Measurements from ENCODE around the gene MMAB. TPM values are rescaled to one million over a fixed set of nuclear protein-coding genes. Genes with fewer than 3 reads are reported as not detected.

Gene MMAB
- total and polyA plus RNA-seq, 2 donors (not counting 3 experiments of a cell fraction or from before 2014, with no cell fraction given), result 39.1 to 46.0 TPM

GRCh38 chr12:109559200-109559505, 14.2 kb downstream of the MMAB start:
- FAIRE-seq (no peak), DNase-seq (ENCODE audit: low read depth, low spot score) (no peak)
- H3K4me3 ChIP-seq (replicated peaks in 1 of 3; ENCODE audit: insufficient read depth in 1 of 3, low read depth in 1 of 3, low read length in 3 of 3), result no peak overlapping the region
- no peak overlapping the region for H3K27ac ChIP-seq (ENCODE audit: insufficient read depth, low read depth, low read length)
- intact Hi-C loops (cut with micrococcal nuclease), result no loop called here
- ChIA-PET CTCF (interaction anchor here (1.5 kb wide), 1 partner anchor 15 kb away, joined by 6 read pairs; the partner anchor contains the start of gene MVK), POLR2A (interaction anchor here (0.6 kb wide), 1 partner anchor 226 kb away, joined by 3 read pairs; no protein-coding TSS in a partner anchor)
- H3K4me1 ChIP-seq (ENCODE audit: control insufficient read depth, extremely low read depth, insufficient read depth, low read length), result no peaks in the 10 kb centered on the region
- no peak overlapping the region for H3K4me2 ChIP-seq (ENCODE audit: insufficient read depth, low read length)
- H3K9me1 ChIP-seq (replicated peaks; ENCODE audit: control insufficient read depth, extremely low read depth, insufficient read depth, low read length), result no peaks in the 10 kb centered on the region
- dilution Hi-C loops (cut with MboI; ENCODE audit: extremely low pct_ligation_motif_present, low sequenced_read_pairs), result no loop called here
- TF ChIP-seq EZH2 (IDR thresholded peaks at IDR 0.05; ENCODE audit: borderline replicate concordance, low read depth, low read length, severe bottlenecking) (no peak), JUN (IDR thresholded peaks at IDR 0.05; ENCODE audit: borderline replicate concordance, insufficient read depth, insufficient read length, low read depth) (no peak), MYC (IDR thresholded peaks at IDR 0.05; ENCODE audit: low read depth, low read length) (no peak), POLR2AphosphoS5 (IDR thresholded peaks at IDR 0.05; ENCODE audit: insufficient read depth, low read depth, low read length) (no peak), GATA2 (IDR thresholded peaks at IDR 0.05; ENCODE audit: insufficient read depth, insufficient read length, low read depth, low read length) (no peak)
- H2AFZ ChIP-seq (ENCODE audit: low read depth, low read length), result no peak overlapping the region
- H3K79me2 ChIP-seq (ENCODE audit: control insufficient read depth, insufficient read depth, low read length), result no peaks in the 10 kb centered on the region
- no peaks in the 10 kb centered on the region for H3K9me3 ChIP-seq (replicated peaks; ENCODE audit: control insufficient read depth, insufficient read depth, low read length)
- BruUV-seq (replicated peaks), result no TSS peak
- H3K36me3 ChIP-seq (ENCODE audit: control insufficient read depth in 2 of 2, extremely low read depth in 1 of 2, insufficient read depth in 2 of 2, low read length in 2 of 2), result peaks cover 0 to 2% of the 10 kb centered on the region in 2 experiments
- H3K9ac ChIP-seq (replicated peaks; ENCODE audit: extremely low read depth, insufficient read depth, low read length), result no peak overlapping the region
- peaks cover 0 to 2% of the 10 kb centered on the region in 2 experiments for H3K27me3 ChIP-seq (ENCODE audit: control insufficient read depth in 2 of 2, insufficient read depth in 2 of 2, low read length in 2 of 2)
- no peaks in the 10 kb centered on the region for H4K20me1 ChIP-seq (replicated peaks; ENCODE audit: control insufficient read depth, extremely low read depth, insufficient read depth, low read length)

GRCh38 chr12:109558374-109559199, 14.7 kb downstream of the MMAB start:
- no peak overlapping the region for H3K9ac ChIP-seq (replicated peaks; ENCODE audit: extremely low read depth, insufficient read depth, low read length)
- H3K27ac ChIP-seq (ENCODE audit: insufficient read depth, low read depth, low read length), result no peak overlapping the region
- no peaks in the 10 kb centered on the region for H4K20me1 ChIP-seq (replicated peaks; ENCODE audit: control insufficient read depth, extremely low read depth, insufficient read depth, low read length)
- H3K4me3 ChIP-seq (replicated peaks in 1 of 3; ENCODE audit: insufficient read depth in 1 of 3, low read depth in 1 of 3, low read length in 3 of 3), result no peak overlapping the region
- CTCF ChIA-PET, result interaction anchor here (1.5 kb wide), 1 partner anchor 15 kb away, joined by 6 read pairs; the partner anchor contains the start of gene MVK
- no peaks in the 10 kb centered on the region for H3K4me1 ChIP-seq (ENCODE audit: control insufficient read depth, extremely low read depth, insufficient read depth, low read length)
- H3K36me3 ChIP-seq (ENCODE audit: control insufficient read depth in 2 of 2, extremely low read depth in 1 of 2, insufficient read depth in 2 of 2, low read length in 2 of 2), result peaks cover 0 to 2% of the 10 kb centered on the region in 2 experiments
- H3K9me1 ChIP-seq (replicated peaks; ENCODE audit: control insufficient read depth, extremely low read depth, insufficient read depth, low read length), result no peaks in the 10 kb centered on the region
- H3K4me2 ChIP-seq (ENCODE audit: insufficient read depth, low read length), result no peak overlapping the region
- TF ChIP-seq EZH2 (IDR thresholded peaks at IDR 0.05; ENCODE audit: borderline replicate concordance, low read depth, low read length, severe bottlenecking) (no peak), POLR2A (IDR thresholded peaks at IDR 0.05; ENCODE audit: low read depth, low read length) (no peak), FOS (IDR thresholded peaks at IDR 0.05; ENCODE audit: borderline replicate concordance, insufficient read depth, low read length) (no peak), GATA2 (IDR thresholded peaks at IDR 0.05; ENCODE audit: insufficient read depth, insufficient read length, low read depth, low read length) (no peak), CTCF (IDR thresholded peaks at IDR 0.05; ENCODE audit: extremely low read depth in 1 of 2, insufficient read depth in 1 of 2, low read depth in 1 of 2, low read length in 2 of 2) (no peak), JUN (IDR thresholded peaks at IDR 0.05; ENCODE audit: borderline replicate concordance, insufficient read depth, insufficient read length, low read depth) (no peak), MYC (IDR thresholded peaks at IDR 0.05; ENCODE audit: low read depth, low read length) (no peak), POLR2AphosphoS5 (IDR thresholded peaks at IDR 0.05; ENCODE audit: insufficient read depth, low read depth, low read length) (no peak), MAX (IDR thresholded peaks at IDR 0.05; ENCODE audit: insufficient read depth, insufficient read length) (no peak)
- no peak overlapping the region for H2AFZ ChIP-seq (ENCODE audit: low read depth, low read length)
- H3K27me3 ChIP-seq (ENCODE audit: control insufficient read depth in 2 of 2, insufficient read depth in 2 of 2, low read length in 2 of 2), result peaks cover 0 to 2% of the 10 kb centered on the region in 2 experiments
- no TSS peak for BruUV-seq (replicated peaks)
- dilution Hi-C loops (cut with MboI; ENCODE audit: extremely low pct_ligation_motif_present, low sequenced_read_pairs), result no loop called here
- intact Hi-C loops (cut with micrococcal nuclease), result no loop called here
- POLR2A ChIA-PET, result interaction anchor here (0.6 kb wide), 1 partner anchor 227 kb away, joined by 3 read pairs; no protein-coding TSS in a partner anchor
- DNase-seq (ENCODE audit: low read depth, low spot score) (no peak), FAIRE-seq (no peak)
- no peaks in the 10 kb centered on the region for H3K79me2 ChIP-seq (ENCODE audit: control insufficient read depth, insufficient read depth, low read length)
- H3K9me3 ChIP-seq (replicated peaks; ENCODE audit: control insufficient read depth, insufficient read depth, low read length), result no peaks in the 10 kb centered on the region

Data from endothelial cell of umbilical vein (primary cell).